H1 (cell line): ENCODE measurements around the gene ZNF592. TPM values are rescaled to one million over a fixed set of nuclear protein-coding genes. Genes with fewer than 3 reads are reported as not detected.

Experiments
- CTCF ChIA-PET: fragments of 300-600 bp; sonication (Branson Sonifier 250); formaldehyde crosslinking; loops from one replicate; lab custom pipeline; 2021; ENCODE audit not compliant: partially characterized antibody; lab: Charles Lee
- POLR2A ChIA-PET: fragments of 300-600 bp; sonication (Branson Sonifier 250); formaldehyde crosslinking; loops from one replicate; lab custom pipeline; 2021; ENCODE audit warnings: inconsistent platforms; ENCODE audit not compliant: partially characterized antibody; lab: Charles Lee
- DNase-seq, 2 experiments: peaks; one replicate each; pipeline versions ENCODE4 v3.0.0 to v3.0.0-alpha.2; 2010 to 2022; ENCODE audit warnings: low spot score in 2 of 2, low read depth in 1 of 2, mixed read lengths in 1 of 2
- FAIRE-seq: peaks from 2 replicates; lab custom pipeline; 2011; peaks lifted over from hg19 to GRCh38; lab: Jason Lieb, UNC
- H2AFZ ChIP-seq: 2 replicates; pipeline ENCODE4 v1.8.1; 2012; ENCODE audit warnings: low read length, inconsistent platforms
- H2AK5ac ChIP-seq: 2 replicates; pipeline ENCODE4 v1.6.1; 2013; ENCODE audit warnings: low read depth, low read length
- H2BK120ac ChIP-seq: replicated peaks from 2 replicates; pipeline ENCODE3; 2013; ENCODE audit warnings: low read depth, low read length, inconsistent platforms
- H2BK12ac ChIP-seq: 2 replicates; pipeline ENCODE4 v1.6.1; 2013; ENCODE audit warnings: low read depth, low read length
- H2BK15ac ChIP-seq: 2 replicates; pipeline ENCODE4 v1.6.1; 2013; ENCODE audit warnings: low read length
- H2BK20ac ChIP-seq: 2 replicates; pipeline ENCODE4 v1.6.1; 2013; ENCODE audit warnings: low read length
- H2BK5ac ChIP-seq: 2 replicates; pipeline ENCODE4 v1.6.1; 2013; ENCODE audit warnings: low read depth, low read length
- H3K14ac ChIP-seq: 2 replicates; pipeline ENCODE4 v1.6.1; 2013; ENCODE audit warnings: inconsistent platforms; ENCODE audit not compliant: insufficient read length
- H3K18ac ChIP-seq: 2 replicates; pipeline ENCODE4 v1.6.1; 2013; ENCODE audit warnings: low read length; ENCODE audit errors: extremely low read depth
- H3K23ac ChIP-seq: 2 replicates; pipeline ENCODE4 v1.6.1; 2013; ENCODE audit warnings: inconsistent platforms; ENCODE audit not compliant: insufficient read length
- H3K23me2 ChIP-seq: 2 replicates; pipeline ENCODE4 v1.6.1; 2013; ENCODE audit warnings: low read depth, low read length
- H3K27ac ChIP-seq: 2 replicates; pipeline ENCODE4 v1.6.1; 2011; ENCODE audit warnings: low read depth, low read length, inconsistent platforms
- H3K27me3 ChIP-seq, 4 experiments: replicated peaks in 1 of 4; 1 replicate in 1 of 4; 2 replicates in 3 of 4; pipeline versions ENCODE4 v1.6.1 to v1.8.1; 2011 to 2013; ENCODE audit warnings: low read length in 3 of 4, mild to moderate bottlenecking in 3 of 4, inconsistent platforms in 2 of 4, mixed read lengths in 2 of 4, moderate library complexity in 1 of 4; ENCODE audit not compliant: control insufficient read depth in 3 of 4, insufficient read depth in 3 of 4; ENCODE audit errors: extremely low read depth in 1 of 4
- H3K36me3 ChIP-seq, 4 experiments: 2 replicates each; pipeline versions ENCODE4 v1.6.1 to v1.8.1; 2011 to 2013; ENCODE audit warnings: mild to moderate bottlenecking in 4 of 4, low read length in 3 of 4, moderate library complexity in 2 of 4, control low read depth in 1 of 4, inconsistent platforms in 1 of 4; ENCODE audit not compliant: insufficient read depth in 4 of 4, control insufficient read depth in 2 of 4
- H3K4ac ChIP-seq: replicated peaks from 2 replicates; pipeline ENCODE3; 2013; ENCODE audit warnings: low read length, low read depth, mixed read lengths, inconsistent platforms; ENCODE audit not compliant: insufficient read length
- H3K4me1 ChIP-seq, 4 experiments: replicated peaks in 1 of 4; 1 replicate in 1 of 4; 2 replicates in 3 of 4; pipeline versions ENCODE4 v1.6.1 to v1.8.1; 2011 to 2013; ENCODE audit warnings: low read length in 3 of 4, inconsistent platforms in 2 of 4, mixed read lengths in 1 of 4; ENCODE audit not compliant: insufficient read depth in 4 of 4, control insufficient read depth in 3 of 4
- H3K4me2 ChIP-seq, 2 experiments: 2 replicates each; pipeline versions ENCODE4 v1.6.1 to v1.8.1; 2011 to 2013; ENCODE audit warnings: low read depth in 2 of 2, low read length in 2 of 2, control low read depth in 1 of 2, inconsistent platforms in 1 of 2, mild to moderate bottlenecking in 1 of 2; ENCODE audit not compliant: insufficient read depth in 1 of 2
- H3K4me3 ChIP-seq, 4 experiments: fragments of 200-600, 300-600 bp in 1 of 4; sonication (generic), shearing (Covaris generic), sonication (Bioruptor Twin) in 1 of 4; 2 replicates each; pipeline versions ENCODE4 v1.5.1 to v1.8.1; 2011 to 2016; ENCODE audit warnings: low read length in 4 of 4, low read depth in 3 of 4, control low read depth in 2 of 4, inconsistent platforms in 2 of 4, mild to moderate bottlenecking in 2 of 4, mixed read lengths in 1 of 4, moderate library complexity in 1 of 4; ENCODE audit not compliant: insufficient read depth in 2 of 4; ENCODE audit errors: extremely low read depth in 1 of 4
- H3K56ac ChIP-seq: replicated peaks from 2 replicates; pipeline ENCODE3; 2013; ENCODE audit warnings: low read depth, mild to moderate bottlenecking, mixed read lengths, low read length, inconsistent platforms; ENCODE audit not compliant: insufficient read length
- H3K79me1 ChIP-seq: 2 replicates; pipeline ENCODE4 v1.6.1; 2013; ENCODE audit warnings: low read depth, low read length, control low read depth
- H3K79me2 ChIP-seq, 2 experiments: 2 replicates each; pipeline versions ENCODE4 v1.6.1 to v1.8.1; 2012 to 2013; ENCODE audit warnings: low read length in 2 of 2, mild to moderate bottlenecking in 2 of 2, inconsistent platforms in 1 of 2; ENCODE audit not compliant: insufficient read depth in 2 of 2, control insufficient read depth in 1 of 2
- H3K9ac ChIP-seq, 4 experiments: replicated peaks in 1 of 4; 1 replicate in 1 of 4; 2 replicates in 3 of 4; pipeline versions ENCODE4 v1.6.1 to v1.8.1; 2011 to 2013; ENCODE audit warnings: low read depth in 3 of 4, low read length in 3 of 4, control low read depth in 2 of 4, mild to moderate bottlenecking in 2 of 4, moderate library complexity in 2 of 4, inconsistent platforms in 1 of 4; ENCODE audit errors: extremely low read depth in 1 of 4
- H3K9me3 ChIP-seq, 2 experiments: 2 replicates each; pipeline versions ENCODE4 v1.6.1 to v1.8.1; 2012 to 2013; ENCODE audit warnings: mild to moderate bottlenecking in 2 of 2, moderate library complexity in 2 of 2, control low read depth in 1 of 2, inconsistent platforms in 1 of 2, low read depth in 1 of 2, low read length in 1 of 2, mixed read lengths in 1 of 2; ENCODE audit not compliant: insufficient read depth in 2 of 2
- H4K20me1 ChIP-seq, 2 experiments: replicated peaks in 1 of 2; 2 replicates each; pipeline versions ENCODE3 to v1.8.1; 2011 to 2013; ENCODE audit warnings: inconsistent platforms in 2 of 2, low read length in 2 of 2, mild to moderate bottlenecking in 1 of 2; ENCODE audit not compliant: insufficient read depth in 2 of 2, control insufficient read depth in 1 of 2
- H4K5ac ChIP-seq: 2 replicates; pipeline ENCODE4 v1.6.1; 2013; ENCODE audit warnings: low read length, low read depth, mixed read lengths, inconsistent platforms; ENCODE audit not compliant: insufficient read length
- H4K8ac ChIP-seq: 2 replicates; pipeline ENCODE4 v1.8.0; 2013; ENCODE audit warnings: mild to moderate bottlenecking, moderate library complexity, low read length, inconsistent platforms; ENCODE audit not compliant: insufficient read depth; ENCODE audit errors: extremely low read depth
- H4K91ac ChIP-seq: replicated peaks from 2 replicates; pipeline ENCODE3; 2013; ENCODE audit warnings: low read length, mixed read lengths, inconsistent platforms; ENCODE audit not compliant: insufficient read length
- ATF3 ChIP-seq: IDR thresholded peaks from 2 replicates; pipeline ENCODE4 v1.6.1; 2011; ENCODE audit warnings: low read depth, mild to moderate bottlenecking, low read length; ENCODE audit not compliant: insufficient read depth
- CEBPB ChIP-seq: IDR thresholded peaks from 2 replicates; pipeline ENCODE4 v1.6.1; 2012; ENCODE audit warnings: low read depth, low read length
- CHD2 ChIP-seq: IDR thresholded peaks from 2 replicates; pipeline ENCODE4 v1.6.1; 2012; ENCODE audit warnings: low read length, improper control_type of control experiment
- CTBP2 ChIP-seq: IDR thresholded peaks from 2 replicates; pipeline ENCODE4 v1.7.0; 2011; ENCODE audit warnings: borderline replicate concordance, mild to moderate bottlenecking, moderate library complexity, mixed read lengths, low read length; ENCODE audit not compliant: insufficient read depth, insufficient read length
- EP300 ChIP-seq, 2 experiments: IDR thresholded peaks; 1 replicate in 1 of 2; 2 replicates in 1 of 2; pipeline ENCODE4 v1.6.1; 2011 to 2012; ENCODE audit warnings: low read depth in 2 of 2, low read length in 2 of 2, mild to moderate bottlenecking in 2 of 2, borderline replicate concordance in 1 of 2, inconsistent platforms in 1 of 2, moderate library complexity in 1 of 2
- GABPA ChIP-seq: IDR thresholded peaks from 2 replicates; pipeline ENCODE4 v1.6.1; 2011; ENCODE audit warnings: mild to moderate bottlenecking, low read length, moderate library complexity, borderline replicate concordance; ENCODE audit not compliant: insufficient read depth
- KDM4A ChIP-seq: IDR thresholded peaks from one replicate; pipeline ENCODE4 v1.7.1; 2012; ENCODE audit warnings: low read depth, mild to moderate bottlenecking, moderate library complexity, low read length, inconsistent platforms; ENCODE audit not compliant: severe bottlenecking
- SUZ12 ChIP-seq: fragments of 200-600 bp; sonication (generic); IDR thresholded peaks from 2 replicates; pipeline ENCODE4 v1.6.1; 2012; ENCODE audit warnings: mild to moderate bottlenecking, inconsistent platforms, low read length, moderate library complexity, mixed read lengths
- TBP ChIP-seq: IDR thresholded peaks from 2 replicates; pipeline ENCODE4 v1.6.1; 2011; ENCODE audit warnings: low read depth, low read length, improper control_type of control experiment
- TCF12 ChIP-seq: IDR thresholded peaks from 2 replicates; pipeline ENCODE4 v1.6.1; 2011; ENCODE audit warnings: low read depth, mild to moderate bottlenecking, low read length
- WGBS, 2 experiments: shearing (Covaris generic) in 1 of 2; methylation state at CpG; one replicate each; pipeline versions ENCODE4 v1.1.6 to v1.1.7; 2013 to 2015; ENCODE audit warnings: low lambda C conversion rate in 2 of 2, mixed read lengths in 2 of 2, inconsistent platforms in 1 of 2, low coverage in 1 of 2, missing lambda C conversion rate in 1 of 2; ENCODE audit not compliant: insufficient replicate concordance in 2 of 2, insufficient coverage in 1 of 2, insufficient read length in 1 of 2; ENCODE audit errors: extremely low coverage in 1 of 2, missing lambda C conversion rate in 1 of 2; 5-methylcytosine and 5-hydroxymethylcytosine counted together
- polyA plus RNA-seq, 7 experiments: library from polyadenylated mRNA; depleted of rRNA in 3 of 7; stranded (reverse) in 5 of 7; unstranded in 2 of 7; fragments of >200 nt in 5 of 7; fragments of 200-250 nt in 2 of 7; gene quantifications; 1 replicate in 5 of 7; 2 replicates in 1 of 7; 4 replicates in 1 of 7; pipeline versions ENCODE4 v1.2.1 to v1.2.3, GENCODE V29; 2011 to 2013; ENCODE audit warnings: missing spikeins in 2 of 7, mixed read lengths in 2 of 7
- total RNA-seq: library from RNA; stranded (reverse); fragmentation: NEBNext Ultra II Directional; extraction: Animal tissue kit (Norgen Biotek cat#: 25700); gene quantifications from 2 replicates; pipeline ENCODE4 v1.2.1, GENCODE V29; 2021

The ZNF592 gene
- total and polyA plus RNA-seq, 2 of the 8 experiments (the other 6 are each of a cell fraction or from before 2014, with no cell fraction given) = 14.2 to 33.0 TPM

- H3K9me3 ChIP-seq = no peaks in the 10 kb centered on the region
- peak within 1 kb of the TSS; percentile 78; the same call in 1 of the 2 replicates for H2BK15ac ChIP-seq
- peak within 1 kb of the TSS; percentile 87 for H4K8ac ChIP-seq
- WGBS, 2 experiments = 32% methylated on average over 19 of the region's 63 CpGs; no CpG with 5 or more reads in 1 of the 2 experiments
- FAIRE-seq = no peak
- peak within 1 kb of the TSS; percentile 89; the same call in 1 of the 2 replicates for H2AFZ ChIP-seq
- H2BK20ac ChIP-seq = peak within 1 kb of the TSS; percentile 97; the same call in 1 of the 2 replicates
- peak within 1 kb of the TSS; percentile 27 for H3K56ac ChIP-seq
- peak within 1 kb of the TSS; percentile 6 for H4K5ac ChIP-seq
- 0 out of 2 replicates have a peak, but pooled peaks cover 4% of the 10 kb centered on the region for H3K79me1 ChIP-seq
- no peaks in the 10 kb centered on the region for H3K36me3 ChIP-seq
- H3K4me1 ChIP-seq = peaks cover 9 to 22% (median 18%) of the 10 kb centered on the region in 4 experiments
- H3K79me2 ChIP-seq = no peaks in the 10 kb centered on the region
- CTCF ChIA-PET = interaction anchor here (0.9 to 5.0 kb wide), 9 partner anchors 8 to 160 kb away, joined by 3 to 40 read pairs (median 4); no protein-coding TSS in a partner anchor
- DNase-seq = peak in 1 of 2 experiments; percentile 85
- peaks cover 2% of the 10 kb centered on the region; the same call in 1 of the 2 replicates for H3K23me2 ChIP-seq
- 0 out of 2 replicates have a peak within 1 kb of the TSS, but pooled peaks have one; percentile 3 for H3K27ac ChIP-seq
- peak within 1 kb of the TSS; percentile 68 for H2AK5ac ChIP-seq
- peak within 1 kb of the TSS; percentile 18 to 53 (median 29) for H3K4me3 ChIP-seq
- no peaks in the 10 kb centered on the region for H4K20me1 ChIP-seq
- POLR2A ChIA-PET = interaction anchor here (0.6 to 3.3 kb wide), 18 partner anchors 9 to 223 kb away, joined by 3 to 16 read pairs (median 4); partner anchors contain the start of genes SEC11A and WDR73
- H3K23ac ChIP-seq = no peak within 1 kb of the TSS
- H2BK120ac ChIP-seq = peak within 1 kb of the TSS; percentile 5
- peak within 1 kb of the TSS in 3 of 4 experiments; percentile 29 to 58 (median 56); a peak in 5 of 7 replicates for H3K9ac ChIP-seq
- H3K4ac ChIP-seq = peak within 1 kb of the TSS; percentile 25
- H3K18ac ChIP-seq = peak within 1 kb of the TSS; percentile 88
- H3K14ac ChIP-seq = no peak within 1 kb of the TSS
- H3K27me3 ChIP-seq = peaks cover 0 to 3% (median 0%) of the 10 kb centered on the region in 4 experiments; a peak in 2 of 7 replicates
- peak within 1 kb of the TSS; percentile 84; the same call in 1 of the 2 replicates for H2BK5ac ChIP-seq
- peak within 1 kb of the TSS; percentile 79 for H4K91ac ChIP-seq
- H2BK12ac ChIP-seq = peak within 1 kb of the TSS; percentile 79
- peak within 1 kb of the TSS; percentile 62 to 65 for H3K4me2 ChIP-seq
- TF ChIP-seq CHD2 = no peak
- no peak for TF ChIP-seq EP300 (IDR thresholded peaks at IDR 0.05; ENCODE audit: borderline replicate concordance in 1 of 2, low read depth in 2 of 2, low read length in 2 of 2)
- TF ChIP-seq SUZ12 = no peak
- no peak for TF ChIP-seq CTBP2
- peak; percentile 20; the same call in 1 of the 2 replicates for TF ChIP-seq TBP
- no peak for TF ChIP-seq ATF3
- TF ChIP-seq GABPA = no peak
- TF ChIP-seq TCF12 = no peak
- peak; percentile 71 for TF ChIP-seq KDM4A
- TF ChIP-seq CEBPB = no peak
Observed at GRCh38 chr15:84816694-84817465, 68.5 kb downstream of the ZNF592 start, which contains the start of gene ALPK3. TSS of gene ALPK3 (plus strand) at chr15:84817356. CDS start at chr15:84817453, 97 bp downstream.
